WTC11 (cell line): ENCODE data around the gene KIFC3. TPM values are rescaled to one million over a fixed set of nuclear protein-coding genes. Genes with fewer than 3 reads are reported as not detected.

ENCODE experiments used
- ATAC-seq: fragments of 200-7000 bp; cut with Tn5 transposase; 2 replicates; pipeline ENCODE4 v1.10.0; 2021; ENCODE audit warnings: mild to moderate bottlenecking, moderate library complexity
- CTCF ChIA-PET: fragments of 300-600 bp; sonication (Branson Sonifier 250); formaldehyde crosslinking; loops from one replicate; lab custom pipeline; 2021; ENCODE audit warnings: antibody characterized with exemption; lab: Charles Lee
- POLR2A ChIA-PET: fragments of 350-600 bp; sonication (Branson Sonifier 250); formaldehyde crosslinking; loops from one replicate; lab custom pipeline; 2021; ENCODE audit warnings: antibody characterized with exemption; lab: Charles Lee
- DNase-seq: peaks from one replicate; pipeline ENCODE4 v3.0.0; 2021; ENCODE audit warnings: low spot score
- H3K27ac Mint-ChIP-seq: 2 replicates; pipeline ENCODE4 v1.8.0; 2021; ENCODE audit warnings: mixed read lengths
- H3K27me3 Mint-ChIP-seq: 2 replicates; pipeline ENCODE4 v1.8.0; 2021; ENCODE audit warnings: low read depth, mild to moderate bottlenecking, moderate library complexity, mixed read lengths
- H3K36me3 Mint-ChIP-seq: 2 replicates; pipeline ENCODE4 v1.8.0; 2021; ENCODE audit warnings: mixed read lengths
- H3K4me1 Mint-ChIP-seq: 2 replicates; pipeline ENCODE4 v1.8.0; 2022; ENCODE audit warnings: mixed read lengths
- H3K4me3 Mint-ChIP-seq: 2 replicates; pipeline ENCODE4 v1.8.0; 2021; ENCODE audit warnings: mild to moderate bottlenecking, moderate library complexity, mixed read lengths
- H3K9me3 Mint-ChIP-seq: 2 replicates; pipeline ENCODE4 v1.8.0; 2021; ENCODE audit warnings: mixed read lengths
- CTCF ChIP-seq: fragments of 200-600 bp; IDR thresholded peaks from 2 replicates; pipeline ENCODE4 v1.8.0; 2022; ENCODE audit warnings: antibody characterized with exemption
- FOXP1 ChIP-seq: sonication (generic); formaldehyde crosslinking; IDR thresholded peaks from 2 replicates; pipeline ENCODE4 v1.8.0; 2022; ENCODE audit warnings: missing genetic modification reagents, mild to moderate bottlenecking, moderate library complexity, borderline replicate concordance
- FOXP4 ChIP-seq: sonication (generic); formaldehyde crosslinking; IDR thresholded peaks from 2 replicates; pipeline ENCODE4 v1.8.0; 2022; ENCODE audit warnings: mild to moderate bottlenecking, missing genetic modification reagents
- GABPB1 ChIP-seq: sonication (generic); formaldehyde crosslinking; IDR thresholded peaks from 2 replicates; pipeline ENCODE4 v1.8.1; 2023; ENCODE audit warnings: mild to moderate bottlenecking, missing genetic modification reagents
- IRF1 ChIP-seq: sonication (generic); formaldehyde crosslinking; IDR thresholded peaks from 2 replicates; pipeline ENCODE4 v1.8.0; 2023; ENCODE audit warnings: missing genetic modification reagents
- KAT7 ChIP-seq: sonication (generic); formaldehyde crosslinking; IDR thresholded peaks from 2 replicates; pipeline ENCODE4 v1.8.1; 2023; ENCODE audit warnings: missing genetic modification reagents, mild to moderate bottlenecking, borderline replicate concordance
- RELA ChIP-seq: sonication (generic); formaldehyde crosslinking; IDR thresholded peaks from 2 replicates; pipeline ENCODE4 v1.8.1; 2022; ENCODE audit warnings: missing genetic modification reagents, mild to moderate bottlenecking, borderline replicate concordance
- SP1 ChIP-seq: sonication (generic); formaldehyde crosslinking; conservative IDR thresholded peaks from 2 replicates; pipeline ENCODE4 v1.8.1; 2022; ENCODE audit warnings: missing genetic modification reagents
- STAT6 ChIP-seq: sonication (generic); formaldehyde crosslinking; conservative IDR thresholded peaks from 2 replicates; pipeline ENCODE4 v1.8.1; 2023; ENCODE audit warnings: mild to moderate bottlenecking, low read depth, missing genetic modification reagents, moderate library complexity
- USF1 ChIP-seq: sonication (generic); formaldehyde crosslinking; IDR thresholded peaks from 2 replicates; pipeline ENCODE4 v1.8.0; 2022; ENCODE audit warnings: mild to moderate bottlenecking, missing genetic modification reagents
- USF2 ChIP-seq: sonication (generic); formaldehyde crosslinking; IDR thresholded peaks from 2 replicates; pipeline ENCODE4 v1.8.1; 2023; ENCODE audit warnings: mild to moderate bottlenecking, missing genetic modification reagents, moderate library complexity
- ZNF532 ChIP-seq: fragments of 250-450 bp; sonication (Bioruptor Pico); IDR thresholded peaks from 2 replicates; pipeline ENCODE4 v1.9.0; 2021; ENCODE audit warnings: mild to moderate bottlenecking, borderline replicate concordance
- total RNA-seq: library from RNA; stranded (reverse); gene quantifications from 3 replicates; pipeline ENCODE4 v1.2.3, GENCODE V29; 2021

The KIFC3 gene
- total RNA-seq, 1 experiment from 2014 or later, result 11.6 TPM

- no peak overlapping the region for H3K4me3 Mint-ChIP-seq
- CTCF ChIA-PET, result interaction anchor here (0.7 to 2.9 kb wide), 15 partner anchors 9 to 268 kb away, joined by 3 to 18 read pairs (median 4); partner anchors contain the start of gene KATNB1
- TF ChIP-seq RELA (0 out of 2 replicates have a peak, but pooled peaks have one; percentile 50), FOXP1 (CRISPR knock-in tag) (no peak), USF1 (CRISPR knock-in tag) (no peak), USF2 (CRISPR knock-in tag) (peak; percentile 9; the same call in 1 of the 2 replicates), GABPB1 (CRISPR knock-in tag) (no peak), CTCF (no peak), IRF1 (CRISPR knock-in tag) (no peak), STAT6 (CRISPR knock-in tag) (no peak), SP1 (no peak), ZNF532 (CRISPR knock-in tag) (no peak), KAT7 (no peak), FOXP4 (CRISPR knock-in tag) (peak; percentile 11; the same call in 1 of the 2 replicates)
- no peaks in the 10 kb centered on the region for H3K9me3 Mint-ChIP-seq
- no peak for ATAC-seq
- DNase-seq, result peak; percentile 29
- peaks cover 20% of the 10 kb centered on the region for H3K4me1 Mint-ChIP-seq
- no peaks in the 10 kb centered on the region for H3K27me3 Mint-ChIP-seq
- H3K36me3 Mint-ChIP-seq, result peaks cover 2% of the 10 kb centered on the region; the same call in 1 of the 2 replicates
- POLR2A ChIA-PET, result interaction anchor here (0.7 kb wide), 1 partner anchor 15 kb away, joined by 3 read pairs; no protein-coding TSS in a partner anchor
- H3K27ac Mint-ChIP-seq, result peak overlapping the region; percentile 83
These were observed 41.7 kb downstream of the KIFC3 start for GRCh38 chr16:57760357-57761160.
